ENCODE data around the gene GPR141. TPM values are rescaled to one million over a fixed set of nuclear protein-coding genes. Genes with fewer than 3 reads are reported as not detected.

The GPR141 gene
- total RNA-seq, 1 experiment from 2014 or later, result 1.8 TPM

DNA sequence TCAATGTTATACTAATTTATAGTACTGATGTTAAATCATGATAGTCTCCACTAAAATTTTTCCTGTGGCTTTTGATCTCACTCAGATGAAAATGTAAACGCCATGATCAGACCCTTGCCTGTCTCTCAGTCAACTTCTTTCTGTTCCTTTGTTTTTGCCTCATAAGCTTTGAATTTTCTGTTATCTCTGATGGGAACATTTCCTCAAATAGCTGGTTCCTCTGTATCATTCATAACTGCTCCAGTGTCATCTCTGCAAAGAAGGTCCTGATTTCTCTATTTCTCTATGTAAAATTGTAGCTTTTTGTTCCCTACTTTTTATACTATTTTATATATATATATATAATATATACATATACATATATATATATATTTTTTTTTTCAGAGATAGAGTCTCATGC is 67.5 kb downstream of the GPR141 start (continued):
- TF ChIP-seq, protein P1, sequence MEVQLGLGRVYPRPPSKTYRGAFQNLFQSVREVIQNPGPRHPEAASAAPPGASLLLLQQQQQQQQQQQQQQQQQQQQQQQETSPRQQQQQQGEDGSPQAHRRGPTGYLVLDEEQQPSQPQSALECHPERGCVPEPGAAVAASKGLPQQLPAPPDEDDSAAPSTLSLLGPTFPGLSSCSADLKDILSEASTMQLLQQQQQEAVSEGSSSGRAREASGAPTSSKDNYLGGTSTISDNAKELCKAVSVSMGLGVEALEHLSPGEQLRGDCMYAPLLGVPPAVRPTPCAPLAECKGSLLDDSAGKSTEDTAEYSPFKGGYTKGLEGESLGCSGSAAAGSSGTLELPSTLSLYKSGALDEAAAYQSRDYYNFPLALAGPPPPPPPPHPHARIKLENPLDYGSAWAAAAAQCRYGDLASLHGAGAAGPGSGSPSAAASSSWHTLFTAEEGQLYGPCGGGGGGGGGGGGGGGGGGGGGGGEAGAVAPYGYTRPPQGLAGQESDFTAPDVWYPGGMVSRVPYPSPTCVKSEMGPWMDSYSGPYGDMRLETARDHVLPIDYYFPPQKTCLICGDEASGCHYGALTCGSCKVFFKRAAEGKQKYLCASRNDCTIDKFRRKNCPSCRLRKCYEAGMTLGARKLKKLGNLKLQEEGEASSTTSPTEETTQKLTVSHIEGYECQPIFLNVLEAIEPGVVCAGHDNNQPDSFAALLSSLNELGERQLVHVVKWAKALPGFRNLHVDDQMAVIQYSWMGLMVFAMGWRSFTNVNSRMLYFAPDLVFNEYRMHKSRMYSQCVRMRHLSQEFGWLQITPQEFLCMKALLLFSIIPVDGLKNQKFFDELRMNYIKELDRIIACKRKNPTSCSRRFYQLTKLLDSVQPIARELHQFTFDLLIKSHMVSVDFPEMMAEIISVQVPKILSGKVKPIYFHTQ (CRISPR knock-in tag; IDR thresholded peaks at IDR 0.05), result no peak
- TF ChIP-seq, protein P2, sequence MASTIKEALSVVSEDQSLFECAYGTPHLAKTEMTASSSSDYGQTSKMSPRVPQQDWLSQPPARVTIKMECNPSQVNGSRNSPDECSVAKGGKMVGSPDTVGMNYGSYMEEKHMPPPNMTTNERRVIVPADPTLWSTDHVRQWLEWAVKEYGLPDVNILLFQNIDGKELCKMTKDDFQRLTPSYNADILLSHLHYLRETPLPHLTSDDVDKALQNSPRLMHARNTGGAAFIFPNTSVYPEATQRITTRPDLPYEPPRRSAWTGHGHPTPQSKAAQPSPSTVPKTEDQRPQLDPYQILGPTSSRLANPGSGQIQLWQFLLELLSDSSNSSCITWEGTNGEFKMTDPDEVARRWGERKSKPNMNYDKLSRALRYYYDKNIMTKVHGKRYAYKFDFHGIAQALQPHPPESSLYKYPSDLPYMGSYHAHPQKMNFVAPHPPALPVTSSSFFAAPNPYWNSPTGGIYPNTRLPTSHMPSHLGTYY (CRISPR knock-in tag; IDR thresholded peaks at IDR 0.05), result no peak
- TF ChIP-seq, protein P3, sequence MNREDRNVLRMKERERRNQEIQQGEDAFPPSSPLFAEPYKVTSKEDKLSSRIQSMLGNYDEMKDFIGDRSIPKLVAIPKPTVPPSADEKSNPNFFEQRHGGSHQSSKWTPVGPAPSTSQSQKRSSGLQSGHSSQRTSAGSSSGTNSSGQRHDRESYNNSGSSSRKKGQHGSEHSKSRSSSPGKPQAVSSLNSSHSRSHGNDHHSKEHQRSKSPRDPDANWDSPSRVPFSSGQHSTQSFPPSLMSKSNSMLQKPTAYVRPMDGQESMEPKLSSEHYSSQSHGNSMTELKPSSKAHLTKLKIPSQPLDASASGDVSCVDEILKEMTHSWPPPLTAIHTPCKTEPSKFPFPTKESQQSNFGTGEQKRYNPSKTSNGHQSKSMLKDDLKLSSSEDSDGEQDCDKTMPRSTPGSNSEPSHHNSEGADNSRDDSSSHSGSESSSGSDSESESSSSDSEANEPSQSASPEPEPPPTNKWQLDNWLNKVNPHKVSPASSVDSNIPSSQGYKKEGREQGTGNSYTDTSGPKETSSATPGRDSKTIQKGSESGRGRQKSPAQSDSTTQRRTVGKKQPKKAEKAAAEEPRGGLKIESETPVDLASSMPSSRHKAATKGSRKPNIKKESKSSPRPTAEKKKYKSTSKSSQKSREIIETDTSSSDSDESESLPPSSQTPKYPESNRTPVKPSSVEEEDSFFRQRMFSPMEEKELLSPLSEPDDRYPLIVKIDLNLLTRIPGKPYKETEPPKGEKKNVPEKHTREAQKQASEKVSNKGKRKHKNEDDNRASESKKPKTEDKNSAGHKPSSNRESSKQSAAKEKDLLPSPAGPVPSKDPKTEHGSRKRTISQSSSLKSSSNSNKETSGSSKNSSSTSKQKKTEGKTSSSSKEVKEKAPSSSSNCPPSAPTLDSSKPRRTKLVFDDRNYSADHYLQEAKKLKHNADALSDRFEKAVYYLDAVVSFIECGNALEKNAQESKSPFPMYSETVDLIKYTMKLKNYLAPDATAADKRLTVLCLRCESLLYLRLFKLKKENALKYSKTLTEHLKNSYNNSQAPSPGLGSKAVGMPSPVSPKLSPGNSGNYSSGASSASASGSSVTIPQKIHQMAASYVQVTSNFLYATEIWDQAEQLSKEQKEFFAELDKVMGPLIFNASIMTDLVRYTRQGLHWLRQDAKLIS (CRISPR knock-in tag; IDR thresholded peaks at IDR 0.05; ENCODE audit: borderline replicate concordance), result no peak
- TF ChIP-seq SP1 (CRISPR knock-in tag; conservative IDR thresholded peaks at IDR 0.05) (no peak), GRHL2 (CRISPR knock-in tag; IDR thresholded peaks at IDR 0.05; ENCODE audit: insufficient replicate concordance, severe bottlenecking) (no peak), FOXK1 (CRISPR knock-in tag; IDR thresholded peaks at IDR 0.05) (no peak), ZBTB21 (CRISPR knock-in tag; IDR thresholded peaks at IDR 0.05; ENCODE audit: borderline replicate concordance) (no peak), ATF1 (CRISPR knock-in tag; IDR thresholded peaks at IDR 0.05) (no peak)
- TF ChIP-seq, protein P4, sequence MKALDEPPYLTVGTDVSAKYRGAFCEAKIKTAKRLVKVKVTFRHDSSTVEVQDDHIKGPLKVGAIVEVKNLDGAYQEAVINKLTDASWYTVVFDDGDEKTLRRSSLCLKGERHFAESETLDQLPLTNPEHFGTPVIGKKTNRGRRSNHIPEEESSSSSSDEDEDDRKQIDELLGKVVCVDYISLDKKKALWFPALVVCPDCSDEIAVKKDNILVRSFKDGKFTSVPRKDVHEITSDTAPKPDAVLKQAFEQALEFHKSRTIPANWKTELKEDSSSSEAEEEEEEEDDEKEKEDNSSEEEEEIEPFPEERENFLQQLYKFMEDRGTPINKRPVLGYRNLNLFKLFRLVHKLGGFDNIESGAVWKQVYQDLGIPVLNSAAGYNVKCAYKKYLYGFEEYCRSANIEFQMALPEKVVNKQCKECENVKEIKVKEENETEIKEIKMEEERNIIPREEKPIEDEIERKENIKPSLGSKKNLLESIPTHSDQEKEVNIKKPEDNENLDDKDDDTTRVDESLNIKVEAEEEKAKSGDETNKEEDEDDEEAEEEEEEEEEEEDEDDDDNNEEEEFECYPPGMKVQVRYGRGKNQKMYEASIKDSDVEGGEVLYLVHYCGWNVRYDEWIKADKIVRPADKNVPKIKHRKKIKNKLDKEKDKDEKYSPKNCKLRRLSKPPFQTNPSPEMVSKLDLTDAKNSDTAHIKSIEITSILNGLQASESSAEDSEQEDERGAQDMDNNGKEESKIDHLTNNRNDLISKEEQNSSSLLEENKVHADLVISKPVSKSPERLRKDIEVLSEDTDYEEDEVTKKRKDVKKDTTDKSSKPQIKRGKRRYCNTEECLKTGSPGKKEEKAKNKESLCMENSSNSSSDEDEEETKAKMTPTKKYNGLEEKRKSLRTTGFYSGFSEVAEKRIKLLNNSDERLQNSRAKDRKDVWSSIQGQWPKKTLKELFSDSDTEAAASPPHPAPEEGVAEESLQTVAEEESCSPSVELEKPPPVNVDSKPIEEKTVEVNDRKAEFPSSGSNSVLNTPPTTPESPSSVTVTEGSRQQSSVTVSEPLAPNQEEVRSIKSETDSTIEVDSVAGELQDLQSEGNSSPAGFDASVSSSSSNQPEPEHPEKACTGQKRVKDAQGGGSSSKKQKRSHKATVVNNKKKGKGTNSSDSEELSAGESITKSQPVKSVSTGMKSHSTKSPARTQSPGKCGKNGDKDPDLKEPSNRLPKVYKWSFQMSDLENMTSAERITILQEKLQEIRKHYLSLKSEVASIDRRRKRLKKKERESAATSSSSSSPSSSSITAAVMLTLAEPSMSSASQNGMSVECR (CRISPR knock-in tag; IDR thresholded peaks at IDR 0.05; ENCODE audit: borderline replicate concordance), result no peak
- TF ChIP-seq, protein P5, sequence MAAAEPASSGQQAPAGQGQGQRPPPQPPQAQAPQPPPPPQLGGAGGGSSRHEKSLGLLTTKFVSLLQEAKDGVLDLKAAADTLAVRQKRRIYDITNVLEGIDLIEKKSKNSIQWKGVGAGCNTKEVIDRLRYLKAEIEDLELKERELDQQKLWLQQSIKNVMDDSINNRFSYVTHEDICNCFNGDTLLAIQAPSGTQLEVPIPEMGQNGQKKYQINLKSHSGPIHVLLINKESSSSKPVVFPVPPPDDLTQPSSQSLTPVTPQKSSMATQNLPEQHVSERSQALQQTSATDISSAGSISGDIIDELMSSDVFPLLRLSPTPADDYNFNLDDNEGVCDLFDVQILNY (CRISPR knock-in tag; IDR thresholded peaks at IDR 0.05), result no peak

DNA sequence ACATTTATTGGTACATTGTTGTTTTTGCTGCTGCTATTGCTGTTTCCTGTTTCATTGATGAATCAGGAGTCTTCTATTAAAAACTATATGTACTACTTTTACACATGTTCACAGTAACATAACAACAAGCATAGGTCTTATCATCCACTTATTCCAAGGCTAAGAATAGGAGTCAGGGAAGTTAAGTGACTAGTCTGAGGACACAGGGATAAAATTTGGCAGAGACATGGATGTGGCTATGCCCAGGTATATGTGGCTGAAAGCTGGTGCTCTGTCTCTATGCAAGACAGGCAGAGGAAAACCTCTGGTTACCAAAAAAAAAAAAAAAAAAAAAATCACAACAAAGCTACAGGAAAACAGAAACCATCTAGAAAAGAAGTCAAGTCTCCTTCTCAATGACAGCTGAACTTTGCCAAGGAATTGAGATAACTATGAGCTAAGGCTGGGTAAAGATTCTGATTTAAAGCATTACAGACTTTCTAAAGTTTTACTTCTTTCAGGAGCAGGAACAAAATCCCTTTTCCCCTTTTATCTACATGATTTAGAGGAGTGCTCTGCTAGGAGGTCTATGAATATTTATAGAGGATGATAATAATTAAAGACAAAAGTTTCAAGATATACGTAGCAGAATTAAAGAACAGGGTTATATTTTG is 70.0 kb downstream of the GPR141 start:
- Mint-ChIP-seq H3K4me3 (no peak overlapping the region), H3K9me3 (no peaks in the 10 kb centered on the region), H3K27ac (no peak overlapping the region), H3K4me1 (peaks cover 3% of the 10 kb centered on the region), H3K36me3 (no peaks in the 10 kb centered on the region), H3K27me3 (ENCODE audit: low read depth) (no peaks in the 10 kb centered on the region)
- CTCF ChIA-PET, result interaction anchor here (0.7 kb wide), 2 partner anchors 21 to 615 kb away, joined by 3 read pairs; no protein-coding TSS in a partner anchor
- TF ChIP-seq, protein P6, sequence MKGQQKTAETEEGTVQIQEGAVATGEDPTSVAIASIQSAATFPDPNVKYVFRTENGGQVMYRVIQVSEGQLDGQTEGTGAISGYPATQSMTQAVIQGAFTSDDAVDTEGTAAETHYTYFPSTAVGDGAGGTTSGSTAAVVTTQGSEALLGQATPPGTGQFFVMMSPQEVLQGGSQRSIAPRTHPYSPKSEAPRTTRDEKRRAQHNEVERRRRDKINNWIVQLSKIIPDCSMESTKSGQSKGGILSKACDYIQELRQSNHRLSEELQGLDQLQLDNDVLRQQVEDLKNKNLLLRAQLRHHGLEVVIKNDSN (CRISPR knock-in tag; IDR thresholded peaks at IDR 0.05), result no peak
- TF ChIP-seq, protein P7, sequence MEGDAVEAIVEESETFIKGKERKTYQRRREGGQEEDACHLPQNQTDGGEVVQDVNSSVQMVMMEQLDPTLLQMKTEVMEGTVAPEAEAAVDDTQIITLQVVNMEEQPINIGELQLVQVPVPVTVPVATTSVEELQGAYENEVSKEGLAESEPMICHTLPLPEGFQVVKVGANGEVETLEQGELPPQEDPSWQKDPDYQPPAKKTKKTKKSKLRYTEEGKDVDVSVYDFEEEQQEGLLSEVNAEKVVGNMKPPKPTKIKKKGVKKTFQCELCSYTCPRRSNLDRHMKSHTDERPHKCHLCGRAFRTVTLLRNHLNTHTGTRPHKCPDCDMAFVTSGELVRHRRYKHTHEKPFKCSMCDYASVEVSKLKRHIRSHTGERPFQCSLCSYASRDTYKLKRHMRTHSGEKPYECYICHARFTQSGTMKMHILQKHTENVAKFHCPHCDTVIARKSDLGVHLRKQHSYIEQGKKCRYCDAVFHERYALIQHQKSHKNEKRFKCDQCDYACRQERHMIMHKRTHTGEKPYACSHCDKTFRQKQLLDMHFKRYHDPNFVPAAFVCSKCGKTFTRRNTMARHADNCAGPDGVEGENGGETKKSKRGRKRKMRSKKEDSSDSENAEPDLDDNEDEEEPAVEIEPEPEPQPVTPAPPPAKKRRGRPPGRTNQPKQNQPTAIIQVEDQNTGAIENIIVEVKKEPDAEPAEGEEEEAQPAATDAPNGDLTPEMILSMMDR (IDR thresholded peaks at IDR 0.05), result no peak
- TF ChIP-seq, protein P8, sequence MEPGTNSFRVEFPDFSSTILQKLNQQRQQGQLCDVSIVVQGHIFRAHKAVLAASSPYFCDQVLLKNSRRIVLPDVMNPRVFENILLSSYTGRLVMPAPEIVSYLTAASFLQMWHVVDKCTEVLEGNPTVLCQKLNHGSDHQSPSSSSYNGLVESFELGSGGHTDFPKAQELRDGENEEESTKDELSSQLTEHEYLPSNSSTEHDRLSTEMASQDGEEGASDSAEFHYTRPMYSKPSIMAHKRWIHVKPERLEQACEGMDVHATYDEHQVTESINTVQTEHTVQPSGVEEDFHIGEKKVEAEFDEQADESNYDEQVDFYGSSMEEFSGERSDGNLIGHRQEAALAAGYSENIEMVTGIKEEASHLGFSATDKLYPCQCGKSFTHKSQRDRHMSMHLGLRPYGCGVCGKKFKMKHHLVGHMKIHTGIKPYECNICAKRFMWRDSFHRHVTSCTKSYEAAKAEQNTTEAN (CRISPR knock-in tag; IDR thresholded peaks at IDR 0.05), result no peak
- TF ChIP-seq FOXJ3 (CRISPR knock-in tag; IDR thresholded peaks at IDR 0.05; ENCODE audit: borderline replicate concordance), result no peak
- TF ChIP-seq, protein P9, sequence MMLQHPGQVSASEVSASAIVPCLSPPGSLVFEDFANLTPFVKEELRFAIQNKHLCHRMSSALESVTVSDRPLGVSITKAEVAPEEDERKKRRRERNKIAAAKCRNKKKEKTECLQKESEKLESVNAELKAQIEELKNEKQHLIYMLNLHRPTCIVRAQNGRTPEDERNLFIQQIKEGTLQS (CRISPR knock-in tag; conservative IDR thresholded peaks at IDR 0.05), result no peak
- POLR2A ChIA-PET, result interaction anchor here (0.6 to 0.7 kb wide), 3 partner anchors 14 to 426 kb away, joined by 3 to 12 read pairs (median 6); no protein-coding TSS in a partner anchor
- DNase-seq (ENCODE audit: low spot score), result no peak
- no peak for ATAC-seq

Measured in WTC11 (cell line).